ENCODE results near the gene KAZN.
A peak's percentile ranks its signal among the peaks of the same experiment; 100 is the strongest.

The KAZN gene

GRCh38 chr1:15058261-15058660 is 459.8 kb downstream of the KAZN start:
- H3K4me3 ChIP-seq (ENCODE audit: low read length), result no peak overlapping the region
- no peak for DNase-seq (ENCODE audit: low read depth, low spot score)

GRCh38 chr1:15060104-15060503 is 461.6 kb downstream of the KAZN start:
- H3K4me3 ChIP-seq (ENCODE audit: low read length), result no peak overlapping the region
- no peak for DNase-seq (ENCODE audit: low read depth, low spot score)

- no peak overlapping the region for H3K4me3 ChIP-seq (ENCODE audit: low read length)
- DNase-seq (ENCODE audit: low read depth, low spot score), result no peak
Observed at GRCh38 chr1:15062479-15063099, 464.1 kb downstream of the KAZN start.

- no peak for DNase-seq (ENCODE audit: low read depth, low spot score)
- no peak overlapping the region for H3K4me3 ChIP-seq (ENCODE audit: low read length)
Observed at GRCh38 chr1:15063346-15063745, 464.9 kb downstream of the KAZN start.

- no peak for DNase-seq (ENCODE audit: low read depth, low spot score)
Observed at GRCh38 chr1:15063783-15064182, 465.3 kb downstream of the KAZN start.

GRCh38 chr1:15064217-15064929 is 465.9 kb downstream of the KAZN start:
- no peak overlapping the region for H3K4me3 ChIP-seq (ENCODE audit: low read length)
- no peak for DNase-seq (ENCODE audit: low read depth, low spot score)

More at GRCh38 chr1:15063783-15064182, 465.3 kb downstream of the KAZN start:
- no peak overlapping the region for H3K4me3 ChIP-seq (ENCODE audit: low read length)

- no peak overlapping the region for H3K4me3 ChIP-seq (ENCODE audit: low read length)
- no peak for DNase-seq (ENCODE audit: low read depth, low spot score)
Observed at GRCh38 chr1:15065291-15065690, 466.8 kb downstream of the KAZN start.

GRCh38 chr1:15065736-15066135 is 467.3 kb downstream of the KAZN start:
- H3K4me3 ChIP-seq (ENCODE audit: low read length), result no peak overlapping the region
- no peak for DNase-seq (ENCODE audit: low read depth, low spot score)

- peak; percentile 39 for DNase-seq (ENCODE audit: low read depth, low spot score)
- H3K4me3 ChIP-seq (ENCODE audit: low read length), result no peak overlapping the region
Observed at GRCh38 chr1:15066191-15066590, 467.7 kb downstream of the KAZN start.

- no peak for DNase-seq (ENCODE audit: low read depth, low spot score)
Observed at GRCh38 chr1:15067148-15067547, 468.7 kb downstream of the KAZN start.

GRCh38 chr1:15068152-15068551 is 469.7 kb downstream of the KAZN start:
- no peak overlapping the region for H3K4me3 ChIP-seq (ENCODE audit: low read length)
- no peak for DNase-seq (ENCODE audit: low read depth, low spot score)

More at GRCh38 chr1:15067148-15067547, 468.7 kb downstream of the KAZN start:
- no peak overlapping the region for H3K4me3 ChIP-seq (ENCODE audit: low read length)

GRCh38 chr1:15068997-15069396 is 470.5 kb downstream of the KAZN start:
- DNase-seq (ENCODE audit: low read depth, low spot score), result no peak
- H3K4me3 ChIP-seq (ENCODE audit: low read length), result no peak overlapping the region

- H3K4me3 ChIP-seq (ENCODE audit: low read length), result no peak overlapping the region
- no peak for DNase-seq (ENCODE audit: low read depth, low spot score)
Observed at GRCh38 chr1:15070145-15070748, 471.8 kb downstream of the KAZN start.

- no peak overlapping the region for H3K4me3 ChIP-seq (ENCODE audit: low read length)
- DNase-seq (ENCODE audit: low read depth, low spot score), result no peak
Observed at GRCh38 chr1:15071936-15072335, 473.5 kb downstream of the KAZN start.

- no peak for DNase-seq (ENCODE audit: low read depth, low spot score)
- H3K4me3 ChIP-seq (ENCODE audit: low read length), result no peak overlapping the region
Observed at GRCh38 chr1:15073799-15074308, 475.4 kb downstream of the KAZN start.

- no peak for DNase-seq (ENCODE audit: low read depth, low spot score)
- no peak overlapping the region for H3K4me3 ChIP-seq (ENCODE audit: low read length)
Observed at GRCh38 chr1:15075175-15075574, 476.7 kb downstream of the KAZN start.

GRCh38 chr1:15075817-15076216 is 477.3 kb downstream of the KAZN start:
- H3K4me3 ChIP-seq (ENCODE audit: low read length), result no peak overlapping the region
- DNase-seq (ENCODE audit: low read depth, low spot score), result no peak

GRCh38 chr1:15076807-15077206 is 478.3 kb downstream of the KAZN start:
- DNase-seq (ENCODE audit: low read depth, low spot score), result no peak
- no peak overlapping the region for H3K4me3 ChIP-seq (ENCODE audit: low read length)

GRCh38 chr1:15077384-15077783 is 478.9 kb downstream of the KAZN start:
- DNase-seq (ENCODE audit: low read depth, low spot score), result no peak

GRCh38 chr1:15080328-15081007 is 482.0 kb downstream of the KAZN start:
- DNase-seq (ENCODE audit: low read depth, low spot score), result no peak

More at GRCh38 chr1:15077384-15077783, 478.9 kb downstream of the KAZN start:
- H3K4me3 ChIP-seq (ENCODE audit: low read length), result no peak overlapping the region

More at GRCh38 chr1:15080328-15081007, 482.0 kb downstream of the KAZN start:
- no peak overlapping the region for H3K4me3 ChIP-seq (ENCODE audit: low read length)
